ENCODE measurements around the gene PEX11G.

The PEX11G gene

DNA sequence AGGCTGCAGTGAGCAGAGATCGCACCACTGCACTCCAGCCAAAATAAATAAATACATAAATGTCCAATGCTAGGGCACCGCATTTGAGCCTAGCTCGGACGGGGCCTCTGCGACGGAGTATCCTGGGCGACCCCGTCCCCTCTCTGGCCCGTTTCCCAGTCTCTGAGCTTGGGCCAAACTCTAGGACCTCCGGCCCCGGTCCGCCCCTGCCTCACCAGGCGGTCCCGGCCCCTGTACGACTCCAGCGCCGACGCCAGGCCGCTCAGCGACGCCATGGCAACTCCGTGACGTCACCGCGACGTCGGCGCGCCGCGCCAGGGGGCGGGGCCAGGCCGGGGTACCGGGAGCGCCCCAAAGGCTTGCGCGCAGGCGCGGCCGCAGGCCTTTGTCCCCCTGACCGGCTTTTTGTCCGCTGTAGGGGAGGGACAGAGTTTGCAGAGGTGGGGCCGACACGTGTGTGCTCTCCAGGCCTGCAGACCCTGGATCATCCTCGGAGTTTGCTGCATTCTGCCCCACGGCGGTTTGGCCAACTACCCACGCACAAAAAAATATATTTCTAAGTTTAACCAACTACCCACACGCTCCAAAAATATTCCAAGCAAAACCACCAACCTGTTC lies at the start of gene PEX11G:
Gene PEX11G, minus strand, starts transcription at position 300 of the 618 bp plus-strand sequence. Its CDS starts 25 bp downstream, at position 275.
- DNase-seq: peak; percentile 91

GRCh38 chr19:7535998-7536695 lies 47.3 kb upstream of the PEX11G start:
- DNase-seq: no peak

GRCh38 chr19:7535047-7535997 lies 46.5 kb upstream of the PEX11G start, which contains the start of gene PNPLA6:
Gene PNPLA6 (plus strand): TSS chr19:7535717. CDS start chr19:7535789, 72 bp downstream.
- peak; percentile 92 for DNase-seq

- DNase-seq: peak; percentile 27
These were observed 45.8 kb upstream of the PEX11G start for GRCh38 chr19:7534531-7535046.

- DNase-seq: peak; percentile 87
These were observed 45.2 kb upstream of the PEX11G start for GRCh38 chr19:7533925-7534480.

GRCh38 chr19:7533281-7533885 lies 44.5 kb upstream of the PEX11G start:
- DNase-seq: no peak

DNA sequence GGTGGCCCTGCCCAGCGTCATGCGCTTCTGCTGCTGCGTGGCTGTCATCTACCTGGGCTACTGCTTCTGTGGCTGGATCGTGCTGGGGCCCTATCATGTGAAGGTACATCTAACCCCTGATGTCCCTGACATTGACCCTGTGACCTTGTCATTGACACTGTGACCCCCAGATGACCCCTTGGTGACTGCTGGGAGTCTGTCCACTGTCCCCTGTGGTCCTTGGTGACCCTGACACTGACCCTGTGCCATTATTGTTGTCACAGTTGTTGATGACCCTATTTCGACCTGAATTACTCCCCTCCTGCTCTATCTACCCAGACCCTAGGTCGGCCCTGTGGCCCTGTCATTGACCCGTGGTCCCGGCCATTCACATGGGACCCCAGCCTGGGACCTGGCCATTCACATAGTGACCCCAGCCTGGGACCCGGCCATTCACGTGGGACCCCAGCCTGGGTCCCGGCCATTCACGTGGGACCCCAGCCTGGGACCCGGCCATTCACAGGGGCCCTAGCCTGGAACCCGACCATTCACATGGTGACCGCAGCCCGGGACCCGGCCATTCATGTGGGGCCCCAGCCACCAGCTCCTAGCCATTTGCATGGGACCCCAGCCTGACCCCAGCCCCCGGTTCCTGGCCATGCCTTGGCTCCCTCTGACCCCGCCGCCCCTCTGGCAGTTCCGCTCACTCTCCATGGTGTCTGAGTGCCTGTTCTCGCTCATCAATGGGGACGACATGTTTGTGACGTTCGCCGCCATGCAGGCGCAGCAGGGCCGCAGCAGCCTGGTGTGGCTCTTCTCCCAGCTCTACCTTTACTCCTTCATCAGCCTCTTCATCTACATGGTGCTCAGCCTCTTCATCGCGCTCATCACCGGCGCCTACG lies 41.0 kb upstream of the PEX11G start:
- DNase-seq: no peak

DNA sequence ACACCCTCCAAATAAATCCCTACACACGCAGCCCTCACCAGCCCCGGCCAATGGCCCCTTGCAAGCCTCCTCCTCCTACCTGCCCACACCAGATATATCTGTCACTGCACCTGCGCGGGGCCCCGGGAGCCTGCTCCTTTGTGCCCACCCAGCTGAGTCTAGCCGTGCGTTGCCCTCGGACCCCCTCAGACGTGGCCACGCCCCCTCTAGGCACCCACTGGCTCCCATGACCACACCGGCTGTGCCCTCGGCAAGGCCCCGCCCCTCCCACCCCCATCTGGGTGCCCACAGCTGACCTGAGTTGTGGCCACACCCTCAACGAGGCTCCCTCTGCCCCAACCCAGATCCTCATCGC lies 40.4 kb upstream of the PEX11G start:
- DNase-seq: no peak

- no peak for DNase-seq
These were observed 39.8 kb upstream of the PEX11G start for GRCh38 chr19:7528522-7529245.

DNA sequence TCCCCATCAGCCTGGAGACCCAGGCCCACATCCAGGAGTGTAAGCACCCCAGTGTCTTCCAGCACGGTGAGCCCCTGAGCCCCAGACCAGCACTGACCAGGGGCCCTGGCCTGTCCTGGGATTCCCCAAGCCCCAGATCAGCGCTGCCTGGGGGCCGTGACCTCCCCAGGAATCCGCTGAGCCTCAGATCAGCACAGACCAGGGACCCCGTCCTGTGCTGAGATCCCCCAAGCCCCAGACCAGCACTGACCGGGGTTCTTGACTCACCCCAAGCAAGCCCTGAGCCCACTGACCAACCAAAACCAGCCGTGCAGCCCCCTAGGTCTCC lies 39.3 kb upstream of the PEX11G start:
- no peak for DNase-seq

DNA sequence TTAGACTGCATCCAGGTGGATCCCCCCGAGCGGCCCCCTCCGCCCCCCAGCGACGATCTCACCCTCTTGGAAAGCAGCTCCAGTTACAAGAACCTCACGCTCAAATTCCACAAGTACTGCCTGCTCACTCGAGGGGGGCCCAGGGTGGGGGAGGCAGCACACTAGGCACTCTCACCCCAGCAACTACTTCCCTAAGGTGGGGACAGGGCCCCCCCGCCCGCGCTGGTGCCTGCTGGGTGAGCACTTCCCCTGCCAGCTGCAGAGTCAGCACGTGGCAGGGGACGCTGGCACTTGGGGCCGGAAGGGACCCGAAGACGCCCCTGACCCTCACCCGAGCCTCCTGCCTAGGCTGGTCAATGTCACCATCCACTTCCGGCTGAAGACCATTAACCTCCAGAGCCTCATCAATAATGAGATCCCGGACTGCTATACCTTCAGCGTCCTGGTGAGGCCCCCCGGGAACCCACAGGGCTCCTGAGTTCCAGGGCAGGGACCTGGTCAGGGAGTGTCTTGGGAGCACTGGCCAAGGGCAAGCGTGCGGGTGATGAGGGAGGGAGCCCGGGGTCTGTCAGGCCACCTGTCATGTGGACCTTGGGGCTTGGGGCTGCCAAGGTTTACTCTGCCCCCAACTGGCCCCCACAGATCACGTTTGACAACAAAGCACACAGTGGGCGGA lies 38.8 kb upstream of the PEX11G start:
- no peak for DNase-seq

DNA sequence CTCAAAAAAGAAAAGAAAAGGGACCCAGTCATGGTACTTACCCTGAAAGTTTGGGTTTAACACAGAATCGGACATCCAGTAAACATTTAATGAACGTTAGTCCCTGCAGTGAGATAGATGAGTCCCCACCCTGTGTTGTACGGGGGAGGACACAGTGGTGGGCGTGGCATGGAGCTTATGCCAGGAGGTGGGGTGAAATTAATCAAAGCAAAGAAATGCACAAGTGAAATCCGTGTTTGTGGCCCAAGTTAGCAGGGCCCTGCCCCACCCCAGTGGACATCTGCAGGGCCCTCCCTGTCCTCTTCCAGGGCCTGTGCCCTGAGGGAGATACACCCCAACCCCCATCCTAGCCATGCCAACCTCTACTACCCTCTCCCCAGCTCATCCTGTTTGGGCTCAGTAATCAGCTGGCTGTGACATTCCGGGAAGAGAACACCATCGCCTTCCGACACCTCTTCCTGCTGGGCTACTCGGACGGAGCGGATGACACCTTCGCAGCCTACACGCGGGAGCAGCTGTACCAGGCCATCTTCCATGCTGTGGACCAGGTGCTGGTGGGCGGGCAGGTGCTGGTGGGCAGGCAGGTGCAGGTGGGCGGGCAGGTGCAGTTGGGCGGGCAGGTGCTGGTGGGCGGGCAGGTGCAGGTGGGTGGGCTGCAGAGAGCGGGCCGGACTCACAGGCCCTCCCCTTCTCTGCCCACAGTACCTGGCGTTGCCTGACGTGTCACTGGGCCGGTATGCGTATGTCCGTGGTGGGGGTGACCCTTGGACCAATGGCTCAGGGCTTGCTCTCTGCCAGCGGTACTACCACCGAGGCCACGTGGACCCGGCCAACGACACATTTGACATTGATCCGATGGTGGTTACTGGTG lies 37.5 kb upstream of the PEX11G start:
- no peak for DNase-seq

DNA sequence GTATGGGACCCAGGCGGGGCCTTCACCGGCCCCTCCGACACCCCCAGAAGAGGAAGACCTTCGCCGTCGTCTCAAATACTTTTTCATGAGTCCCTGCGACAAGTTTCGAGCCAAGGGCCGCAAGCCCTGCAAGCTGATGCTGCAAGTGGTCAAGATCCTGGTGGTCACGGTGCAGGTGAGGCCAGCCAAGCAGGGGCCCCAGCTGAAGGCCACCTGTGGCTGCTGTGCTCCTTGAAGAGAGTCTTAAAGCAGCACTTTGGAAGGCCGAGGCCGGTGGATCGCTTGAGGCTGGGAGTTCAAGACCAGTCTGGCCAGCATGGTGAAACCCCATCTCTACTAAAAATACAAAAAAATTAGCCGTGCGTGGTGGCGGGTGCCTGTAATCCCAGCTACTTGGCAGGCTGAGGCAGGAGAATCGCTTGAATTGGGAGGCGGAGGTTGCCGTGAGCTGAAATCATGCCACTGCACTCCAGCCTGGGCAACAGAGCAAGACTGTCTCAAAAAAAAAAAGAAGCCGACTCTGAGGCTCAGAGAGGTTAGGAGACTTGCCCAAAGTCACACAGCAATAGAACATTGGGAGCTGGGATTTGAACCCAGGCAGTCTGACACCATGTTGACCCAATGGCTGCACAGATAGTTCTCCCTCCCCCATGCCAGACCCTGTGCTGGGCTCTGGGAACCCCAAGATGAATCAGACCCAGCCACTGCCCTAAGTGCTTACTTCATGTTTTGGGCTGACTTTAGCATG lies 36.3 kb upstream of the PEX11G start:
- DNase-seq: no peak

GRCh38 chr19:7524523-7524922 lies 35.7 kb upstream of the PEX11G start:
- DNase-seq: no peak

- DNase-seq: no peak
These were observed 34.3 kb upstream of the PEX11G start for GRCh38 chr19:7522923-7523667.

GRCh38 chr19:7522072-7522922 lies 33.5 kb upstream of the PEX11G start, which contains the start of gene MCOLN1:
Gene MCOLN1 (plus strand): TSS chr19:7522624. CDS start chr19:7522751, 127 bp downstream.
- peak; percentile 99 for DNase-seq

Measured in CD4-positive, alpha-beta T cell treated with Interleukin-12 subunit alpha and Interleukin-12 subunit beta, for 1 hour (primary cell).